ENCODE results near the gene INHBA. TPM values are rescaled to one million over a fixed set of nuclear protein-coding genes. Genes with fewer than 3 reads are reported as not detected.

INHBA gene
- total and polyA plus RNA-seq, 2 experiments from 2014 or later = 0.94 to 1.3 TPM

- Histone ChIP-seq H3K4me3 (peak overlapping the region; percentile 61), H3K27me3 (ENCODE audit: insufficient read depth) (peaks cover 18% of the 10 kb centered on the region), H3K27ac (ENCODE audit: low read depth) (no peak overlapping the region), H3K9me2 (ENCODE audit: insufficient read depth) (no peaks in the 10 kb centered on the region), H3K36me3 (ENCODE audit: insufficient read depth) (no peaks in the 10 kb centered on the region), H2AFZ (peak overlapping the region; percentile 92), H3F3A (replicated peaks; ENCODE audit: low read depth) (peaks cover 7% of the 10 kb centered on the region; the same call in 1 of the 2 replicates), H3K4me1 (ENCODE audit: insufficient read depth) (peaks cover 43% of the 10 kb centered on the region), H3K4me2 (peak overlapping the region; percentile 77), H3K79me2 (replicated peaks; ENCODE audit: insufficient read depth) (no peaks in the 10 kb centered on the region), H4K20me1 (replicated peaks; ENCODE audit: insufficient read depth) (no peaks in the 10 kb centered on the region)
- no peak; a peak in 1 of 4 replicates for TF ChIP-seq CTCF (conservative IDR thresholded peaks at IDR 0.05; ENCODE audit: low read depth in 2 of 2)
- TF ChIP-seq ZNF462 (CRISPR knock-in tag; IDR thresholded peaks at IDR 0.05) = no peak
- no peak for TF ChIP-seq EZH2phosphoT487 (IDR thresholded peaks at IDR 0.05; ENCODE audit: unreplicated experiment)
- TF ChIP-seq EZH2 (IDR thresholded peaks at IDR 0.05; ENCODE audit: low read depth, unreplicated experiment) = no peak
- TF ChIP-seq REST (IDR thresholded peaks at IDR 0.05; ENCODE audit: unreplicated experiment) = no peak
- TF ChIP-seq ZNF114 (CRISPR knock-in tag; IDR thresholded peaks at IDR 0.05) = no peak
- no peak for TF ChIP-seq STAT1 (IDR thresholded peaks at IDR 0.05; ENCODE audit: unreplicated experiment)
- no peak for TF ChIP-seq NANOG (IDR thresholded peaks at IDR 0.05; ENCODE audit: borderline replicate concordance)
- TF ChIP-seq POLR2AphosphoS5 (IDR thresholded peaks at IDR 0.05; ENCODE audit: low read depth) = no peak
- TF ChIP-seq JUNB (IDR thresholded peaks at IDR 0.05; ENCODE audit: unreplicated experiment) = no peak
- no peaks in the 10 kb centered on the region for H3K36me3 Mint-ChIP-seq (ENCODE audit: low read depth)
- DNase-seq (ENCODE audit: low spot score) = peak; percentile 28
- H3K27me3 Mint-ChIP-seq (ENCODE audit: insufficient read depth, low read depth, poor library complexity) = peaks cover 23% of the 10 kb centered on the region
- no peaks in the 10 kb centered on the region for H3K9me3 Mint-ChIP-seq
- peaks cover 46% of the 10 kb centered on the region for H3K4me1 Mint-ChIP-seq
- H3K4me3 Mint-ChIP-seq = peak overlapping the region; percentile 74
- ATAC-seq = no peak
- H3K27ac Mint-ChIP-seq = no peak overlapping the region
Observed at GRCh38 chr7:41706228-41706930, 3.5 kb upstream of the INHBA start.
